Body of pancreas (tissue), 4 donors: Measurements from ENCODE around the gene PCK1.

Experiments
- CTCF ChIP-seq, 7 experiments: fragments of 450-650 bp in 4 of 7; fragments of 200-600 bp in 3 of 7; sonication (generic) in 3 of 7; IDR thresholded peaks; one replicate each; pipeline ENCODE4 v1.5.1; 2016 to 2019; ENCODE audit warnings: antibody characterized with exemption in 7 of 7
- POLR2A ChIP-seq, 3 donors: fragments of 450-650 bp; IDR thresholded peaks; one replicate each; pipeline ENCODE4 v1.6.1; 2016; ENCODE audit warnings: antibody characterized with exemption in 3 of 3, mild to moderate bottlenecking in 2 of 3

GRCh38 chr20:57532104-57532503, 28.8 kb upstream of the PCK1 start:
- no peak for TF ChIP-seq CTCF (IDR thresholded peaks at IDR 0.05)
- no peak for TF ChIP-seq POLR2A (IDR thresholded peaks at IDR 0.05)
